Stimulated activated CD4-positive, alpha-beta T cell treated with anti-CD3 and anti-CD28 coated beads, TNF-alpha, amount 100 ng/mL, for 48 hours (primary cell): ENCODE data around the gene TRIM5.
"Not testable (repeated sequence)": the region's sequence is repeated elsewhere in the genome, so short reads cannot be mapped to it uniquely, and the experiment has no call there.

Source experiments
- DNase-seq, 3 donors: peaks; one replicate each; pipeline ENCODE4 v3.0.0-alpha.2; 2020; ENCODE audit warnings: low read depth in 3 of 3

TRIM5 gene

GRCh38 chr11:5684646-5685362 lies at the start of gene TRIM5:
TSS of gene TRIM5 (minus strand) at chr11:5685074. CDS start at chr11:5680177, 4,897 bp downstream.
- DNase-seq, result peak; percentile 56 to 76 (median 65)

GRCh38 chr11:5727691-5728090 lies 42.8 kb upstream of the TRIM5 start:
- DNase-seq, result no peak

- DNase-seq, result no peak
Observed at GRCh38 chr11:5726351-5726750, 41.5 kb upstream of the TRIM5 start.

- DNase-seq, result no peak
Observed at GRCh38 chr11:5722622-5723021, 37.7 kb upstream of the TRIM5 start.

GRCh38 chr11:5719703-5720495 lies 35.0 kb upstream of the TRIM5 start:
- DNase-seq, result no peak

GRCh38 chr11:5716518-5716917 lies 31.6 kb upstream of the TRIM5 start:
- not testable (repeated sequence) for DNase-seq

GRCh38 chr11:5713695-5714094 lies 28.8 kb upstream of the TRIM5 start:
- DNase-seq, result no peak

GRCh38 chr11:5712507-5712906 lies 27.6 kb upstream of the TRIM5 start:
- DNase-seq, result no peak

GRCh38 chr11:5705688-5706087 lies 20.8 kb upstream of the TRIM5 start:
- DNase-seq, result no peak

GRCh38 chr11:5703741-5704536 lies 19.1 kb upstream of the TRIM5 start:
- DNase-seq, result no peak

- no peak for DNase-seq
Observed at GRCh38 chr11:5701055-5701577, 16.2 kb upstream of the TRIM5 start.

- no peak for DNase-seq
Observed at GRCh38 chr11:5700421-5701054, 15.7 kb upstream of the TRIM5 start.

GRCh38 chr11:5698281-5698680 lies 13.4 kb upstream of the TRIM5 start:
- no peak for DNase-seq

GRCh38 chr11:5696210-5696609 lies 11.3 kb upstream of the TRIM5 start:
- DNase-seq, result no peak

- no peak for DNase-seq
Observed at GRCh38 chr11:5695580-5695979, 10.7 kb upstream of the TRIM5 start.

- DNase-seq, result no peak
Observed at GRCh38 chr11:5694642-5695041, 9.8 kb upstream of the TRIM5 start.

GRCh38 chr11:5691964-5692361 lies 7.1 kb upstream of the TRIM5 start:
- DNase-seq, result no peak

- DNase-seq, result not testable (repeated sequence)
Observed at GRCh38 chr11:5691238-5691963, 6.5 kb upstream of the TRIM5 start.

GRCh38 chr11:5690736-5691135 lies 5.9 kb upstream of the TRIM5 start:
- DNase-seq, result no peak

- DNase-seq, result no peak
Observed at GRCh38 chr11:5690216-5690615, 5.3 kb upstream of the TRIM5 start.

- peak in 2 of 3 donors; percentile 21 to 26 for DNase-seq
Observed at GRCh38 chr11:5689551-5689983, 4.7 kb upstream of the TRIM5 start, which contains the start of gene TRIM22. TSS of gene TRIM22 (plus strand) at chr11:5689790. CDS start at chr11:5696233, 6,443 bp downstream.
